HS-27A (cell line): ENCODE results near the gene C9.
"Not testable (repeated sequence)": the region's sequence is repeated elsewhere in the genome, so short reads cannot be mapped to it uniquely, and the experiment has no call there.

ENCODE experiments used
- DNase-seq: peaks from one replicate; pipeline ENCODE4 v3.0.0-alpha.2; 2012; ENCODE audit warnings: low read depth, missing footprints

C9 gene

DNA sequence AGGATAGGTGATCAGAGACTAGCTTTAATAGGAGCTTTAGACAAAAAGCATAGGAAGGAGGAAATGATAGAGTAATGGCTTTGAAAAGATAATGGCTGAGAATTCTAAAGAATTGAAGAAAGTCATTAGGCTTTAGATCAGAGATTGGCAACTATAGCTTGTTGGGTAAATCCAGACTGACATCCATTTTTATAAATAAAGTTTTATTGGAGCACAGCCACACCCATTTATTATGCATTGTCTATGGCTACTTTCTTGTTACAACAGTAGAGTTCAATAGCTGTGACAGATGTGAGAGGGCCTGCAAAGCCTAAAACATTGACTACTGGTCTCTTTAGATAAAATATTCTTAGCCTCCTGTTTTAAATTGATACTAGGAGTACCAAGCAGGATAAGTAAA lies 104.2 kb downstream of the C9 start:
- no peak for DNase-seq

DNA sequence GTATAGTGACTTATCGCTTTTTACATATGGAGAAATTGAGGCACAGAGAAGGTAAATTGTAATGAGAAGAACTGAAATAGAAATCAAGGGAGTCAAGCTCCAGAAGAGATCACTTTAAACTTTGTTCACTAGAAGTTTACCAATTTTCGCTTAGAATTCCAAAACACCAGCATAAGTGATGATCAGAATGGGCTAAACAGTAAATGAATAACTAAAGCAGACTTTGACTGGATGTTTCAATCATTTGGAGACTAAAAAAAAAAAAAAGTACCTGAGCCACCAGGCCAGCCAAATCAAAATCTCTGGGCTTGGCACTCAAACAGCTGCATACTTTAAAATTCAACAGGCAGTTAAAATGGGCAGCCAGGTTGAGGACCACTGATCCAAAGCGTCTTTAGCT lies 106.7 kb downstream of the C9 start:
- no peak for DNase-seq

DNA sequence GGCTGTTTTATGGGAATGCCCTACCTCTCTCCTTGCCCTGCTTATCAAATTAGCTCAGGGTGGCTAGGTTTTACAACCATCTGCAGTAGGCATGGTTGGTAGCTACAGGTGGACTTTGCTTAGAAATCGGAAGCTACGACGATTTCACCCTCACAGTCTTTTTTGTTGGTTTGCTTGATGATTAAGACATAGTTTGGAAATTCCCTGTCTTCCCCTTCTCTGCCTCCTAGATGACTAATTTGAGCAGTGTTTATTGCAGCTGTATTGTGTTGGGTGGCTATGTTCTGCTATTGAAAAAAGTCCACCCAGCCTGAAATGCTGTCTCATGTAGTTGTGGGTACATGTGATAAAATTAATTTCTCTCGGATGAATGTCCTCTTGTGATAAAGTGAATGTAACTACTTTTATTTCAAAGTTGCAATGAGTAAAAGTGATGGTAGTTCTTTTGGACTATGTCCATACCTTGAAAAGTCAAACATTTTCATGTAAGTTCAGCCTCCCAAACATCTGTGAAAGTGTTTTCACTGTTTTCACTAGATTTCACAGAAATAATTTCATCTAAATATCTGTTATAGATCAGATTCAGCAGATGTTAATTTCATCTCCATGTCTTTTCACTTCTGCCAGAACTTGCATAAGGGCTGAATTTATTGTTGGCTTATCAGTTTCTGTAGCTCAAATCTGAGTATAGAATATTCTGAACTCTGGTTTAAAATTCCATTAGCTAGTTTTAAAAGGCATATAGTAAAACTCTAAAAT lies 107.6 kb downstream of the C9 start:
- DNase-seq, result no peak

DNA sequence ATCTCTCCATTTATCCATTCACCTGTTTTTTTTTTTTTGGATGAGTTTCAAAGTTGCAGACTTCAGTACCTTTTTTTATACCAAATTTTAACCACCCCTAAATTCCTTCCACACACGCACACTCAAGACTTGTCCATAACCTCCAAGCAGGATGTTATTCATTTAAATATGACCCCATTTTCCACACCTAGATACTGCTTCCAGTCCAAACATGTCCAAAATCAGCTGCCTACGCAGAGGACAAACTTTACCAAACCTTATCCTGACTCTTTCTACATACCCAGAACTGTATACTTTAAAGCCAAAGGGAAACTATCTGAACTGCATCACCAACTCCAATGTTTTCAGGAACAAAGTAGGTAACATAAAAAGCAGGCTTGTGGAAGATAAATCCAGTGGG lies 108.9 kb downstream of the C9 start:
- no peak for DNase-seq

DNA sequence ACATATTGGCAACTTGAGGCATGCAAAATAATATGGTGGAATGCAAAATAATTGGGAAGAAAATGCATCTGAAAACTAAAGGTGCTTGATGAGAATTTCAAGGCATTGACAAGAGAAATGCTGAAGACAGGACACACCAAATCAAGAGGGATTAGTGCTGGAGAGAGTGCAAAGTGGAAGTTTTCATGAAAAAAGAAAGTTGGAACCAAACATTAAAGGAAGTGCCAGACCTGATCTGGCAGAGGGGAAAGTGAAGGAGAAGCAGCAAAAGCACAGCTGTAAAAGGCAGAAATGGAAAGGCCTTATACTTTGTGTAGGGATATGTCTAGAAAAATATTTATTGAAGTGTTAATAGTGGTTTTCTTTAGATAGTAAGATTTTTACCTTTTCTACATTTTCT lies 109.6 kb downstream of the C9 start:
- no peak for DNase-seq

DNA sequence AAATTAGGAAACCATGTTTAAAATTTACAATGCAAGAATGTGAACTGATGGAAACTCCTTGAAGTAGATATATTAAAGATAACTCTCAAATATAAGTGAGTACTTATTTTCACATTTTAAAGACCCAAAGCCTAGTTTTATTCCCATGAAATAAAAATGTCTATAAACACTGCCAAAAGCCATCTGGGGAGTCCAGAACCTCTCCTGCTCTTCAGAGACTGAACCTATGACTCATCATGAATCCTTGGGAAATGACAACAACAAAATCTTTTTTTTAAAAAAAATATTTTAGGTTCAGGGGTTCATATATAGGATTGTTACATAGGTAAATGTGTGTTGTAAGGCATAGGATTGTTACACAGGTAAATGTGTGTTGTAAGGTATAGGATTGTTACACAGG lies 111.1 kb downstream of the C9 start:
- no peak for DNase-seq

- DNase-seq, result no peak
These were observed 114.6 kb downstream of the C9 start for GRCh38 chr5:39249564-39250274.

DNA sequence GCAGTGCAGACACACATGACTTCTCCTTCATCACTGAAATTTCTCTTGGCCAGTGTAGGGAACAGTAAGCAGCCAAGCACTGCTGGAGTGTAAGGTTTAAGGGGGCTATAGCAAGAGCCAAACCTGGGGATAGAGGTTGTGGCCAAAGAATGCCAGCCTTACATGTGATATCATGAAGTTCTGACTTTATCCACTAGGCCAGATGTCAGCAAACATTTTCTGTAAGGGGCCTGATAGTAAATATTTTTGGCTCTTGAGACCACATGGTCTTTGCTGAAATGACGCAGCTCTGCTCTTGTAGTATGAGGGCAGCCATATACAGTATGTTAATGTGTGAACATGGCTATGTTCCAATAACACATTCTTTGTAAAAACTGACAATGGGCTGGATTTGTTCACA lies 115.2 kb downstream of the C9 start:
- no peak for DNase-seq

DNA sequence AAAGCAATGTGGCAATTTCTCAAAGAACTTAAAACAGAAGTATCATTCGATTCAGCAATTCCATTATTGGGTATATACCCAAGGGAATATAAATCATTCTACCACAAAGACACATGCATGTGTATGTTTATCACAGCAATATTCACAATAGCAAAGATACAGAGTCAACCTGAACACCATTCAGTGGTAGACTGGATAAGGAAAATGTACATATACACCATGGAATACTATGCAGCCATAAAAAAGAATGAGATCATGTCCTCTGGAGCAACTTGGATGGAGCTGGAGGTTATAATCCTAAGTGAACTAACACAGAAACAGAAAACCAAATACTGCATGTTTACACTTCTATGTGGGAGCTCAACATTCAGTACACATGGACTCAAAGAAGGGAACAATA lies 123.5 kb downstream of the C9 start:
- DNase-seq, result no peak

DNA sequence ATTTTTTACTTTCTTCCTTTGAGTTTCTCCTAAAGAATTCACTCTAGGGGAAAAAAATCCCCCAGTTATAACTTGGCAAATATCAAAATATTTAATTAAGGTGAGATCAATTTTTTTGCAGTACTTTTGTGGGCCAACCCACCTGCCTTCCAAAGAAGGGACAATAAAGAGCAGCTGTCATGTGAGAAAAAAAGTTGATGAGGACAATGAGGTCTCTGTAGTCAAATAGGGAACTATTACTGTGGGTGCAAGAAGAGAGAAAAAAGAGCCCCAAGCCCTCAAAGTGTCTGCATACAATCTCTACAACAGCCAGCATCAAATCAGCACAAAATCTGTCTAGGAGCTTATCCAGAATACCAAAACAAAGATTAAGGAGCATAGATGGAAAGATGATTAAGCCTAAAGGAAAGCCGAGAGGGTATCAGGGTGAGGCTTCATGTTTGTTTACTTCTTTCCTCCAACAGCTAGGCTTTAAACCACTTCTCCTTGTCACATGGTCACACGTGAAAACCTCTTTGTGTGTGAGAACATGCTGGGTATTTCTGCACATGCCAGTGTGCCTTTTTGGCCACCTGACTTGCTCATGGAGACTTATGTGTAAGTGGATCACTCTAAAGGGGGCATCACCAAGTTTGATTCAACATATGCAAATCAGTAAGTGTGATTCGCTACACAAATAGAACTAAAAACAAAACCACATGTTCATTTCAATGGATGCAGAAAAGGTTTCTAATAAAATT lies 125.8 kb downstream of the C9 start:
- no peak for DNase-seq

GRCh38 chr5:39236718-39237117 lies 127.6 kb downstream of the C9 start:
- DNase-seq, result no peak

DNA sequence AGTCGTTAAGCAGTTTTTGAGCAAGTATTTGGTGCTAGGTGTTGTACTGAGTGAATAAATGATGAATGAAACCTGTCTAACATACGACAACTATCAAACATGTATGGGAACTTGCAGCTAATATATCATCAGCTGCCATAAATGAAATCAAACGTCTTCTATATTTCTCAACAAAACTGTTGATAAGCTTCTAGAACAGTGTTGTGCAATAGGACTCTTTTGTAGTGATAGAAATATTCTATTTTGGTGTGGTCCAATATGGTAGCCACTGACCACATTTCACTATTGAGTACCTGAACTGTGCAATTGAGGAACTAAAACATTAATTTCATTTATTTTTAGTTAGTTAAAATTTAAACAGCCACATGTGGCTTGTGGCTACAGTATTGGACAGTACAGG lies 128.6 kb downstream of the C9 start:
- no peak for DNase-seq

DNA sequence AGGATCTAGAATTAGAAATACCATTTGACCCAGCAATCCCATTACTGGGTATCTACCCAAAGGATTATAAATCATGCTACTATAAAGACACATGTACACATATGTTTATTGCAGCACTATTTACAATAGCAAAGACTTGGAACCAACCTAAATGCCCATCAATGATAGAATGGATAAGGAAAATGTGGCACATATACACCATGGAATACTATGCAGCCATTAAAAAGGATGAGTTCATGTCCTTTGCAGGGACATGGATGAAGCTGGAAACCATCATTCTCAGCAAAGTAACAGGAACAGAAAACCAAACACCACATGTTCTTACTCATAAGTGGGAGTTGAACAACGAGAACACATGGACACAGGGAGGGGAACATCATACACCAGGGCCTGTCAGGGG lies 129.8 kb downstream of the C9 start:
- not testable (repeated sequence) for DNase-seq
